ENCODE measurements around the gene CTRB1.
"Not testable (repeated sequence)": the region's sequence is repeated elsewhere in the genome, so short reads cannot be mapped to it uniquely, and the experiment has no call there.

The CTRB1 gene

DNA sequence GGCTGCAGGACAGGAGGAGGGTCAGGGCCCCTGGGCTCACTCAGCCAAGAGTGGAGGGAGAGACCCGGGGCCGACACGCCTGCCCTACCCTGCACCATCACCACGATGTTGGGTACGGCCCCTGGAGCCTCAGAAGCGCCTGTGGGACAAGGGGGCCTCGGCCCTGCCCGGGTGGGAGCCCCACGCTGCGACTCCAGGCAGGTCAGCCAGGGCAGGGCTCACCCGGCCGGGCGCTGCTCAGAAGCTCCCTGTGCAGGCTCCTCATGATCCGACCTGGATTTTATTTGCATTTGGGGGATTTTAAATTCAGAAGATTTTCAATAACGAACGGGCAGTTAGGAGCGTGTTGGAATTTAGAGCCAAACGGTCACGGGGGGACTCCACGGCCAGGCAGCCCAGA is 13.9 kb upstream of the CTRB1 start:
- not testable (repeated sequence) for DNase-seq

DNA sequence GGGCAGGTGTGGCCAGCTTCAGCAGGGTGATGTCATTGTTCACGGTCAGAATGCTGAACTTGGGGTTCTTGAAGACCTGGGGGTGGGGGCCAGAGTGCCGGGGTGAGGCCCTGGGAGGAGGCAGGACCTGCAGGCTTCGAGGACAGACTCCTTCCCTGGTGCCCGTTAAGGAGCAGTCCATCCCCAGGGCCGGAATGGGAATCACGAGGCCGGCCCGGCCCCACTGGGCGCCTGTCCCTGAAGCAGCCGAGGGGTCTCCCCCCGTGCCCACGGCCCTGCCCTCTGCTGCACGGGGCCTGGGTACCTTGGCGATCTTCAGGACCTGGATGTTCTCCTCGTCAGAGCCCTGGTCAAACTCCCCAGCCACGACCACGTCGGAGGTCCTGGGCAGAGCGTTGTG is 13.3 kb upstream of the CTRB1 start:
- not testable (repeated sequence) for DNase-seq

GRCh38 chr16:75205961-75206748 is 12.6 kb upstream of the CTRB1 start:
- DNase-seq: not testable (repeated sequence)

GRCh38 chr16:75206749-75207451 is 11.9 kb upstream of the CTRB1 start, which contains the start of gene CTRB2:
Gene CTRB2, minus strand, starts transcription at chr16:75207161. Its CDS starts 20 bp downstream, at chr16:75207141.
- no peak for DNase-seq

DNA sequence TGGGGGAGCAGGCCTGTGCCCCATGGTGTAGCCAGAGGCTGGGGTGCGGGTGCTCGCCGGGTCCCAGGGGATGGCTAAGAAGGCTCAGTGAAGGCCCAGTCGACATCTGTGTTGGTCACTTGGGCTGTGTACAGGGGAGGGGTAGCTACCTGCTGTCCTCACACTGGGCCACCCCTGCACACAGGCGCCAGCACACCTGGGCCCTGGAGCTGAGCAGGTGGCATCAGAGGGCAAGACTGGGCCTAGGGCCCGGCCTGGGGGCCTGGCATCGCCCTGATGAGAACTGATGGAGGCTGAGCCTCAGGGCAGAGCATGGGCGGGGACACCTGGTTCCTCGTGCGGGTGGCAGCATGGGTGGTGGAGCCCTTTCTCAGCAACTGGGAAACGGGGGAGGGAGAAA is 11.0 kb upstream of the CTRB1 start:
- DNase-seq: no peak

DNA sequence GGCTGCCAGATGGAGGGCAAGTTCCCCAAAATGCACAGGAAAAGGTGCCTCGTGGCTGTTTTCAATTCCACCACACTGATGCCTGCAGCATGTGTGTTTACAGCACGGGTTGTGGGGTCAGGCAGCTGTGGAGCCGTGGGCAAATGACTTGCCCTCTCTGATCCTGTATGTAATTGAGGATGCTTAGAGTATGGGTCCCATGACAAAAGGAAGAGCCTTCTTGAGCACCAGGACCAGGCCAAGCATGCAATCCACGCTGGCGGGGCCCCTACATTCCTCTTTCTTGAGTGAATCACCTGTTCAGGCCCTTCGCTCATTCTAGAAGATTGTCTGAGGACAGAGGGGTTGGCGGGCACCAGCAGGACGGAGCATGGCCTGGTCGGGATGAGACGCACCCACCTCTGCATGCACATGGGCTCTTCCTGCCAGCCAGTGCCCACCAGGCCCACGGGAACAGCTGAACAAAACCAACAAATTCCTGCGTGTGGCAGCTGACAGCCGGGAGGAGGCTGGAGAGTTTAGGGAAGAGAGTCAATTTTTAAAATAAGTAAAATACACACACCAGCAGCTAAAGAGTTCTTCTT is 10.5 kb upstream of the CTRB1 start:
- DNase-seq: no peak

GRCh38 chr16:75208861-75209505 is 9.8 kb upstream of the CTRB1 start:
- no peak for DNase-seq

DNA sequence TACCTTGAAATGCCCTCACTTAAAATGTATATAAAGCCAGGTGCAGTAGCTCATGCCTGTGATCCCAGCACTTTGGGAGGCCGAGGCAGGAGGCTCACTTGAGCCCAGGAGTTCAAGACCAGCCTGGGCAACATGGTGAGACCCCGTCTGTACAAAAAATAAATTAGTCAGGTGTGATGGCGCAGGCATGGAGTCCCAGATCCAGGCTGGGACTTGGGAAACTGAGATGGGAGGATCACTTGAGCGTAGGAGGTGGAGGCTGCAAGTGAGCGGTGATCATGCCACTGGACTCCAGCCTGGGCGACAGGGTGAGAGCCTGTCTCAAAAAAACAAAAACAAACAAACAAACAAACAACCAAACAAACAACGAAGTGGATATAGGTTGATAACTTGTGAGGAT is 9.3 kb upstream of the CTRB1 start:
- DNase-seq: not testable (repeated sequence)

DNA sequence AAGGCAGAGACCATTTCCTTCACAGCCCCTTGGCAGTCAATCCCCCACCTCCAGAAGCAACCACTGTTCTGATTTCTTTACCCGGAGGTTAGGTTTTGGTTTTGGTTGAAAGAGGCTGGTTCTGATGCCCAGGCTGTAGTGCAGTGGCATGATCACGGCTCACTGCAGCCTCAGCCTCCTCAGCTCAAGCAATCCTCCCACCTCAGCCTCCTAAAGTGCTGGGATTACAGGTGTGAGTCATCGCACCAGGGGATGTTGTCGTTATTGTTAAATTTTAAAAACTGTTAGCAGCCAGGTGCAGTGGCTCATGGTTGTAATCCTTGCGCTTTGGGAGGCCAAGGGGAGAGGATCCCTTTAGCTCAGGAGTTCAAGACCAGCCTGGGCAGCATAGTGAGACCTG is 8.8 kb upstream of the CTRB1 start:
- DNase-seq: no peak

DNA sequence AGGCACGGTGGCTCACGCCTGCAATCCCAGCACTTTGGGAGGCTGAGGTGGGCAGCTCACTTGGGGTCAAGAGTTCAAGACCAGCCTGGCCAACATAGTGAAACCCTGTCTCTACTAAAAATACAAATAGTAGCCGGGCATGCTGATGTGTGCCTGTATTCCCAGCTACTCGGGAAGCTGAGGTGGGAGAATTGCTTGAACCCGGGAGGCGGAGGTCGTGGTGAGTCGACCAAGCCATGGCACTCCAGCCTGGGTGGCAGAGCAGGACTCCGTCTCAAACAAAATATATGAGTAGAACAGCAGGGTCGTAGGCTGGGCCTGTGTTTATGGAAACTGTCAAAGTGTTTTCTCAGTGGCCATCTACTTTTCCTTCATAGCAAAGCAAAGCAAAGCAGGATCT is 7.5 kb upstream of the CTRB1 start:
- not testable (repeated sequence) for DNase-seq

DNA sequence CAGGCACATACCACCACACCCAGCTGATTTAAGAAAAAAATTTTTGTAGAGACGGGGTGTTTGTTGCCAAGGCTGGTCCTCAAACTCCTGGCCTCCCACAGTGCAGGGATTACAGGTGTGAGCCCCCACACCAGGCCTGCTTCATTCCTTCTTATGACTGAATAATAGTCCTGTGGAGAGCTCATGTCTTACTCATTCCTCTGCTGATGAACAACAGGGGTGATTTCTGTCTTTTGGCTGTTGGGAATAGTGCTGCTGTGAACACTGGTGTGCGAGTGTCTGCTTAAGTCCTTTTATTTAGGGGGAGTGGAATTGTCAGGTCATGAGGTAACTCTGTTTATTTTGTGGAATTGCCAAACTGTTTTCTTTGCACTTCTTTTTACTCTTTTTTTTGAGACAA is 2.7 kb upstream of the CTRB1 start:
- DNase-seq: no peak

- no peak for DNase-seq
These were observed 2.2 kb upstream of the CTRB1 start for GRCh38 chr16:75216576-75216975.

GRCh38 chr16:75217389-75217851 is 1.4 kb upstream of the CTRB1 start:
- no peak for DNase-seq

DNA sequence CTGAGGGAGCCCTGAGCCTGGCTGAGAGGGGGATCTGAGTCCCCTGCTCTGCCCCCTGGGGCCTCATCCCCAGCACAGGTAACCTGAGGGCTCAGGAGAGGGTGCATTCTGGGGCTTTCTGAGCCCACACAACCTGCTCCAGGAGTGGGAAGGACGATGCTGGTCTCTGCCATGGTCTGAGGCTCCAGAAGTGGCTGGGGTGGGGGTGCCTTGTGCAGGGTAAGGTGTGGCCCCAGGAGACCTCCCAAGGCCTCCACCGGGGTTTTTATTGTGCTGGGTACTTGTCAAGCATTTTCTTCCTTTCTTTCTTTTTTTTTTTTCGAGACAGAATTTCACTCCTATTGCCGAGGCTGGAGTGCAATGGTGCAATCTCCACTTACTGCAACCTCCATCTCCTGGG is 300 bp downstream of the CTRB1 start:
- DNase-seq: no peak

DNA sequence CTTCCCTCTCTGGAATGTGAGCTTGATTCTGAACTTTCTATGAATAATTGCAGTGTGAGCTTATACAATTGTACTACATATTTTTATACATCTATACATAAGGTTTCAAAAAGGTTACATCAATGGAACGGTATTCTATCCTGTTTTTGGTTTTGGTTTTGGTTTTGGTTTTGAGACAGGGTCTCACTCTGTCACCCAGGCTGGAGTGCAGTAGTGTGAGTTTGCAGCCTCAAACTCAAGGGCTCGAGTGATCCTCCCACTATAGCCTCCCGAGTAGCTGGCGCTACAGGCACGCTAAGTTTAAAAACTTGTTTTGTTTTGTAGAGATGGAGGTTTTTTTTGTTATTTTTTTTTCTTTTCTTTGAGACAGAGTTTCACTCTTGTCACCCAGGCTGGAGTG is 1.1 kb downstream of the CTRB1 start:
- no peak for DNase-seq

- DNase-seq: no peak
These were observed 3.5 kb downstream of the CTRB1 start for GRCh38 chr16:75222271-75222783.

DNA sequence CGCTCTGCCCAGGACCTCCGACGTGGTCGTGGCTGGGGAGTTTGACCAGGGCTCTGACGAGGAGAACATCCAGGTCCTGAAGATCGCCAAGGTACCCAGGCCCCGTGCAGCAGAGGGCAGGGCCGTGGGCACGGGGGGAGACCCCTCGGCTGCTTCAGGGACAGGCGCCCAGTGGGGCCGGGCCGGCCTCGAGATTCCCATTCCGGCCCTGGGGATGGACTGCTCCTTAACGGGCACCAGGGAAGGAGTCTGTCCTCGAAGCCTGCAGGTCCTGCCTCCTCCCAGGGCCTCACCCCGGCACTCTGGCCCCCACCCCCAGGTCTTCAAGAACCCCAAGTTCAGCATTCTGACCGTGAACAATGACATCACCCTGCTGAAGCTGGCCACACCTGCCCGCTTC is 4.3 kb downstream of the CTRB1 start:
- DNase-seq: not testable (repeated sequence)

DNA sequence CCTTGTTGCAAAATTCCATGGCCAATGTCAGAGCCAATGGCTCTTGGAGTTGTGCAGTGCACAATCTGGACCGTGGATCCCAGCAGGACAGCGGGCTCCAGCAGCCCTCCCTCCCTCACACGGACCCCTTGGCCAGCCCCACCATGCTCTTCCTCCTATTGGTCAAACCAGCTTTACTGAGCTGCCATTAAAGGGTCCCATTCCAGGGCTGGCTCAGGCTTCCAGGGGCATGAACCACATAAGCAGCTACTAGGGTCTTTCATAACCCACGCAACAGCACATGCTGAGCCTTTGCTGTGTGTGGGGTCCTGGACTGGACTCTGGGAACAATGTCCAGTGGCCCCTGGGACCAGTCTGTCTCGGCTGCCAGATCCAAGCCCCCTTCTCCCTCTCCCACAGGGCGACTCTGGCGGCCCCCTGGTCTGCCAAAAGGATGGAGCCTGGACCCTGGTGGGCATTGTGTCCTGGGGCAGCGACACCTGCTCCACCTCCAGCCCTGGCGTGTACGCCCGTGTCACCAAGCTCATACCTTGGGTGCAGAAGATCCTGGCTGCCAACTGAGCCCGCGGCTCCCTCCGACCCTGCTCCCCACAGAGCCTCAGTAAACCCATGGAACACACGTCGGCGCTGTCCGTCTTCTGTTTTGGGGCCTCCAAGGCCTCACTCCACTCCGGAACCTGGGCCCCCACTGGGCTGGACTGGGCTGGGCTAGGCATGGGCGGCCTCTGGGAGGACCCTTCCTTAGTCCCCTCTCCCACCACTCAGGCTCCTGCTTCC is 5.7 kb downstream of the CTRB1 start:
- no peak for DNase-seq

- no peak for DNase-seq
These were observed 6.3 kb downstream of the CTRB1 start for GRCh38 chr16:75225092-75225491.

DNA sequence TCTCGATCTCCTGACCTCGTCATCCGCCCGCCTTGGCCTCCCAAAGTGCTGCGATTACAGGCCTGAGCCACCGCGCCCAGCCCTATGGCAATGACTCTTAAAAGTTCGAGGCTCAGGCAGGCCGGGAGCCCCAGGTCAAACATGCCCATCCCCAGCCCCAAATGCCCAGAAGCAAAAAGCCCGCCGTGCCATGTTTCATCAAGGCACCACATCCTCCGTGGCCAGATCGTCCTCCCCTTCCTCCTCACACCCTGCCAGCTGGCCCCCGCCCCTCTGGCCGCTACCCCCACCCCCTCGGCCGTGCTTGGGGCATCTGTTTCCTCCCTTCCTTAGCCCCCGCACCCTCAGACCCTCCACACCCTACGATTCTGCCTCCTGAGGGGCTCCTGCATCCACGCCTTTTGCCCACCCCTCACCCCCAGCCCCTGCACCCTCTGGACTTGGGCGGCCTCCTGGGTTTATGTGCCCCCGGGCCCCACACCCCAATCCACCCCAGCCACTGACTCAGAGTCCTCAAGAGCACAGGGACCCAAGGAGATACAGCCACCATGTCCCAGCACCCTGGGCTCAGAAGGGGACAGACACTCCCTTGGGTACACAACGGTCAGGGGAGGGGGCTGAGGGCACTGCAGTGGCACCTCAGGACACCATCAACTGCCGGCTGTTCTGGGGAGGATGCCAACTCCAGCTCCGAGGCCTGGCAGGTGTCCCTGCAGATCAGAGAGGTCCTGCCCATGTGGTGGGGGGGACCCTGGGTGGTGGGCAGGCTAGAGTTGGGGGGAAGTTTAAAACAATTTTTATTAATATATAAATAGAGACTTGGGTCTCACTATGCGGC is 7.1 kb downstream of the CTRB1 start:
- DNase-seq: no peak
